B cell (primary cell): ENCODE data around the gene LDLRAD3. TPM values are rescaled to one million over a fixed set of nuclear protein-coding genes. Genes with fewer than 3 reads are reported as not detected.

Experiments used
- ATAC-seq: fragments of 200-7000 bp; cut with Tn5 transposase; one replicate; pipeline ENCODE4 v1.10.0; 2021; ENCODE audit warnings: low read depth, mild to moderate bottlenecking, moderate number of reproducible peaks, moderate library complexity
- CTCF ChIA-PET: fragments of 350-600 bp; sonication (Branson Sonifier 250); formaldehyde crosslinking; loops from one replicate; lab custom pipeline; 2021; ENCODE audit warnings: antibody characterized with exemption, inconsistent platforms; lab: Charles Lee
- POLR2A ChIA-PET: fragments of 350-600 bp; sonication (Branson Sonifier 250); formaldehyde crosslinking; loops from one replicate; lab custom pipeline; 2021; ENCODE audit warnings: antibody characterized with exemption; lab: Charles Lee
- DNase-seq: peaks from one replicate; pipeline ENCODE4 v3.0.0; 2013
- H2AFZ ChIP-seq: 2 replicates; pipeline ENCODE4 v1.6.1; 2012; ENCODE audit warnings: mild to moderate bottlenecking, low read depth, low read length; ENCODE audit not compliant: insufficient read depth, poor library complexity, severe bottlenecking
- H3K27ac ChIP-seq, 2 donors: 1 replicate in 1 of 2; 2 replicates in 1 of 2; pipeline ENCODE4 v1.5.1; 2012 to 2013; ENCODE audit warnings: low read length in 2 of 2, mild to moderate bottlenecking in 2 of 2, moderate library complexity in 1 of 2
- H3K27me3 ChIP-seq, 4 experiments: fragments of 200-600 bp in 1 of 4; sonication (generic) in 1 of 4; replicated peaks in 1 of 4; 1 replicate in 2 of 4; 2 replicates in 2 of 4; pipeline versions ENCODE4 v1.6.1 to v1.7.0; 2013 to 2016; ENCODE audit warnings: low read length in 3 of 4, mild to moderate bottlenecking in 2 of 4, mixed read lengths in 1 of 4, moderate library complexity in 1 of 4; ENCODE audit not compliant: insufficient read depth in 4 of 4, control insufficient read depth in 3 of 4; ENCODE audit errors: control extremely low read depth in 1 of 4
- H3K36me3 ChIP-seq, 2 experiments: replicated peaks in 1 of 2; 1 replicate in 1 of 2; 2 replicates in 1 of 2; pipeline versions ENCODE4 v1.6.1 to v1.7.1; 2013; ENCODE audit warnings: low read length in 1 of 2; ENCODE audit not compliant: insufficient read depth in 2 of 2, control insufficient read depth in 1 of 2; ENCODE audit errors: control extremely low read depth in 1 of 2, extremely low read depth in 1 of 2
- H3K4me1 ChIP-seq, 2 donors: fragments of 200-600 bp in 1 of 2; sonication (generic) in 1 of 2; 1 replicate in 1 of 2; 2 replicates in 1 of 2; pipeline versions ENCODE4 v1.5.1 to v1.6.1; 2013 to 2017; ENCODE audit warnings: low read length in 2 of 2; ENCODE audit not compliant: control insufficient read depth in 2 of 2, insufficient read depth in 2 of 2
- H3K4me2 ChIP-seq: replicated peaks from 2 replicates; pipeline ENCODE3; 2012; ENCODE audit warnings: mild to moderate bottlenecking, low read depth, low read length; ENCODE audit not compliant: poor library complexity, severe bottlenecking
- H3K4me3 ChIP-seq, 5 experiments: fragments of 200-600 bp in 1 of 5; sonication (generic) in 1 of 5; 1 replicate in 3 of 5; 2 replicates in 2 of 5; pipeline versions ENCODE4 v1.5.1 to v1.7.0; 2011 to 2016; ENCODE audit warnings: low read length in 4 of 5, mild to moderate bottlenecking in 4 of 5, low read depth in 2 of 5, control low read depth in 1 of 5, moderate library complexity in 1 of 5; ENCODE audit not compliant: insufficient read depth in 1 of 5; ENCODE audit errors: control extremely low read depth in 1 of 5, extremely low read depth in 1 of 5
- H3K79me2 ChIP-seq: fragments of 200-600 bp; sonication (generic); one replicate; pipeline ENCODE4 v1.6.0; 2016; ENCODE audit warnings: low read length; ENCODE audit not compliant: control insufficient read depth, insufficient read depth
- H3K9ac ChIP-seq: fragments of 200-600 bp; sonication (generic); 2 replicates; pipeline ENCODE4 v1.6.1; 2017; ENCODE audit warnings: mild to moderate bottlenecking, low read length, moderate library complexity
- H3K9me3 ChIP-seq, 3 donors: one replicate each; pipeline versions ENCODE4 v1.6.1 to v1.7.1; 2013; ENCODE audit warnings: low read length in 2 of 3; ENCODE audit not compliant: control insufficient read depth in 2 of 3, insufficient read depth in 1 of 3; ENCODE audit errors: control extremely low read depth in 1 of 3
- H4K20me1 ChIP-seq: 2 replicates; pipeline ENCODE4 v1.6.0; 2012; ENCODE audit warnings: mild to moderate bottlenecking, low read length; ENCODE audit not compliant: insufficient read depth, control insufficient read depth, poor library complexity, severe bottlenecking
- H3K27ac Mint-ChIP-seq: one replicate; pipeline ENCODE4 v1.8.0; 2021; ENCODE audit warnings: mixed read lengths
- H3K27me3 Mint-ChIP-seq: one replicate; pipeline ENCODE4 v1.8.0; 2021; ENCODE audit warnings: mixed read lengths
- H3K4me1 Mint-ChIP-seq: one replicate; pipeline ENCODE4 v1.8.0; 2021; ENCODE audit warnings: mixed read lengths
- H3K4me3 Mint-ChIP-seq: one replicate; pipeline ENCODE4 v1.8.0; 2021; ENCODE audit warnings: mixed read lengths
- H3K9me3 Mint-ChIP-seq: one replicate; pipeline ENCODE4 v1.8.0; 2022; ENCODE audit warnings: mixed read lengths; ENCODE audit not compliant: insufficient read depth
- CTCF ChIP-seq: fragments of 200-600 bp; IDR thresholded peaks from one replicate; pipeline ENCODE4 v1.8.0; 2022; ENCODE audit warnings: antibody characterized with exemption, mild to moderate bottlenecking
- EZH2 ChIP-seq: IDR thresholded peaks from 2 replicates; pipeline ENCODE4 v1.6.1; 2012; ENCODE audit warnings: borderline replicate concordance, low read depth, mild to moderate bottlenecking, moderate library complexity, low read length; ENCODE audit not compliant: insufficient read depth, poor library complexity, severe bottlenecking
- WGBS: methylation state at CpG from one replicate; pipeline ENCODE4 v1.1.5; 2013; ENCODE audit warnings: missing lambda C conversion rate; ENCODE audit not compliant: insufficient coverage; 5-methylcytosine and 5-hydroxymethylcytosine counted together
- intact Hi-C: fragments of 100-400 bp; cut with micrococcal nuclease; formaldehyde crosslinking; loops from one replicate; pipeline ENCODE4 v1.10.0; 2022
- polyA plus RNA-seq: library from polyadenylated mRNA; depleted of rRNA; stranded (reverse); fragments of >200 nt; gene quantifications from 2 replicates; pipeline ENCODE4 v1.2.3, GENCODE V29; 2012
- total RNA-seq, 2 donors: library from RNA; stranded (reverse); fragments of 120-200 nt in 1 of 2; gene quantifications; 1 replicate in 1 of 2; 2 replicates in 1 of 2; pipeline versions ENCODE4 v1.2.3 to v1.2.4, GENCODE V29; 2013 to 2022

Gene LDLRAD3
- total and polyA plus RNA-seq, 2 donors (not counting 1 experiment from before 2014, with no cell fraction given): 0.01 TPM; not detected in 1

- Histone ChIP-seq H3K9ac (no peak overlapping the region), H3K4me3 (no peak overlapping the region), H3K27ac (no peak overlapping the region), H3K36me3 (no peaks in the 10 kb centered on the region), H3K4me2 (no peak overlapping the region), H3K4me1 (no peaks in the 10 kb centered on the region), H2AFZ (no peak overlapping the region), H4K20me1 (no peaks in the 10 kb centered on the region), H3K27me3 (peaks cover 0 to 4% (median 0%) of the 10 kb centered on the region in 4 experiments), H3K79me2 (no peaks in the 10 kb centered on the region), H3K9me3 (peaks cover 0 to 8% (median 1%) of the 10 kb centered on the region in 3 donors)
- Mint-ChIP-seq H3K27me3 (no peaks in the 10 kb centered on the region), H3K9me3 (peaks cover 7% of the 10 kb centered on the region), H3K4me3 (no peak overlapping the region), H3K27ac (no peak overlapping the region), H3K4me1 (no peaks in the 10 kb centered on the region)
- 93% methylated on average over 14 of the region's 14 CpGs for WGBS
- intact Hi-C loops: no loop called here
- ATAC-seq (no peak), DNase-seq (no peak)
- POLR2A ChIA-PET: no interaction called here
- TF ChIP-seq CTCF: no peak
- no peak for TF ChIP-seq EZH2
- CTCF ChIA-PET: interaction anchor here (0.6 kb wide), 1 partner anchor 32 kb away, joined by 3 read pairs; no protein-coding TSS in a partner anchor
Measured at GRCh38 chr11:36222831-36223635, 279.2 kb downstream of the LDLRAD3 start.
